GM18507 (cell line): ENCODE measurements around the gene DLAT.
"Not testable (repeated sequence)": the region's sequence is repeated elsewhere in the genome, so short reads cannot be mapped to it uniquely, and the experiment has no call there.

Experiments used
- DNase-seq: peaks from one replicate; pipeline ENCODE4 v3.0.0; 2011; ENCODE audit warnings: low read depth; ENCODE audit not compliant: insufficient read length; ENCODE audit errors: extremely low spot score
- FAIRE-seq: peaks from 2 replicates; lab custom pipeline; 2011; peaks lifted over from hg19 to GRCh38; lab: Jason Lieb, UNC

The DLAT gene

GRCh38 chr11:112002491-112003216, 22.6 kb upstream of the DLAT start:
- FAIRE-seq (no peak), DNase-seq (no peak)

GRCh38 chr11:112004389-112004788, 20.8 kb upstream of the DLAT start:
- peak; percentile 49 for FAIRE-seq
- DNase-seq: peak; percentile 44

GRCh38 chr11:112005422-112006094, 19.6 kb upstream of the DLAT start:
- DNase-seq (no peak), FAIRE-seq (no peak)

GRCh38 chr11:112006095-112006441, 19.1 kb upstream of the DLAT start:
- not testable (repeated sequence) for DNase-seq, FAIRE-seq

- not testable (repeated sequence) for DNase-seq, FAIRE-seq
These were observed 13.8 kb upstream of the DLAT start for GRCh38 chr11:112011451-112011850.

GRCh38 chr11:112012874-112013273, 12.3 kb upstream of the DLAT start:
- FAIRE-seq: no peak
- no peak for DNase-seq

- FAIRE-seq: no peak
- no peak for DNase-seq
These were observed 11.6 kb upstream of the DLAT start for GRCh38 chr11:112013497-112014164.

GRCh38 chr11:112016088-112016764, 9.0 kb upstream of the DLAT start:
- peak; percentile 84 for FAIRE-seq
- peak; percentile 30 for DNase-seq

GRCh38 chr11:112016765-112017376, 8.3 kb upstream of the DLAT start:
- no peak for DNase-seq
- peak; percentile 33 for FAIRE-seq

- DNase-seq (no peak), FAIRE-seq (no peak)
These were observed 7.7 kb upstream of the DLAT start for GRCh38 chr11:112017538-112017937.

- FAIRE-seq: no peak
These were observed 6.1 kb upstream of the DLAT start for GRCh38 chr11:112019066-112019465.

GRCh38 chr11:112023104-112023503, 2.1 kb upstream of the DLAT start:
- DNase-seq: no peak
- FAIRE-seq: no peak

More at GRCh38 chr11:112019066-112019465, 6.1 kb upstream of the DLAT start:
- no peak for DNase-seq

- no peak for DNase-seq
- FAIRE-seq: peak; percentile 83
These were observed 933 bp upstream of the DLAT start for GRCh38 chr11:112024178-112024772.

- FAIRE-seq: no peak
- no peak for DNase-seq
These were observed 499 bp downstream of the DLAT start for GRCh38 chr11:112025707-112026106.

GRCh38 chr11:112026784-112027410, 1.7 kb downstream of the DLAT start:
- not testable (repeated sequence) for FAIRE-seq, DNase-seq

GRCh38 chr11:112029460-112029859, 4.3 kb downstream of the DLAT start:
- no peak for FAIRE-seq
- DNase-seq: no peak

- no peak for FAIRE-seq
- DNase-seq: no peak
These were observed 8.7 kb downstream of the DLAT start for GRCh38 chr11:112033902-112034301.

- DNase-seq (no peak), FAIRE-seq (no peak)
These were observed 12.3 kb downstream of the DLAT start for GRCh38 chr11:112037527-112037926.
